Ramos (cell line): ENCODE measurements around the gene PCDHGA6.
"Not testable (repeated sequence)": the region's sequence is repeated elsewhere in the genome, so short reads cannot be mapped to it uniquely, and the experiment has no call there.

Experiments
- in situ Hi-C: fragments of 300-500 bp; cut with MboI; formaldehyde crosslinking; loops from one replicate; pipeline ENCODE4 v1.14.3; 2022; ENCODE audit warnings: low sequenced_read_pairs; ENCODE audit not compliant: unreplicated experiment

PCDHGA6 gene

GRCh38 chr5:141373673-141374317, at the start of gene PCDHGA6:
PCDHGA6 (plus strand) TSS chr5:141373891; CDS start chr5:141374084, 193 bp downstream.
- in situ Hi-C loops: no loop called here

- in situ Hi-C loops: no loop called here
Measured at GRCh38 chr5:141326088-141326854, 47.4 kb upstream of the PCDHGA6 start.

- in situ Hi-C loops: no loop called here
Measured at GRCh38 chr5:141328231-141328630, 45.5 kb upstream of the PCDHGA6 start.

- in situ Hi-C loops: no loop called here
Measured at GRCh38 chr5:141330299-141331080, 43.2 kb upstream of the PCDHGA6 start, which contains the start of gene PCDHGA1. PCDHGA1 (plus strand) TSS chr5:141330514.

- in situ Hi-C loops: not testable (repeated sequence)
Measured at GRCh38 chr5:141332571-141332970, 41.1 kb upstream of the PCDHGA6 start.

- in situ Hi-C loops: no loop called here
Measured at GRCh38 chr5:141338538-141339306, 35.0 kb upstream of the PCDHGA6 start, which contains the start of gene PCDHGA2. PCDHGA2 (plus strand) TSS chr5:141338760.

- in situ Hi-C loops: not testable (repeated sequence)
Measured at GRCh38 chr5:141340781-141341354, 32.8 kb upstream of the PCDHGA6 start.

- in situ Hi-C loops: no loop called here
Measured at GRCh38 chr5:141342773-141343172, 30.9 kb upstream of the PCDHGA6 start.

- in situ Hi-C loops: no loop called here
Measured at GRCh38 chr5:141343242-141343952, 30.3 kb upstream of the PCDHGA6 start, which contains the start of gene PCDHGA3. PCDHGA3 (plus strand) TSS chr5:141343829; CDS start chr5:141344034, 205 bp downstream.

GRCh38 chr5:141343953-141344463, 29.7 kb upstream of the PCDHGA6 start:
- in situ Hi-C loops: no loop called here

- in situ Hi-C loops: no loop called here
Measured at GRCh38 chr5:141345327-141345726, 28.4 kb upstream of the PCDHGA6 start.

- in situ Hi-C loops: not testable (repeated sequence)
Measured at GRCh38 chr5:141346017-141346416, 27.7 kb upstream of the PCDHGA6 start.

GRCh38 chr5:141349917-141350619, 23.6 kb upstream of the PCDHGA6 start, which contains the start of gene PCDHGB1:
PCDHGB1 (plus strand) TSS chr5:141350099; CDS start chr5:141350261, 162 bp downstream.
- in situ Hi-C loops: no loop called here

GRCh38 chr5:141351591-141351990, 22.1 kb upstream of the PCDHGA6 start:
- in situ Hi-C loops: no loop called here

- in situ Hi-C loops: no loop called here
Measured at GRCh38 chr5:141354900-141355469, 18.7 kb upstream of the PCDHGA6 start, which contains the start of gene PCDHGA4. PCDHGA4 (plus strand) TSS chr5:141355021; CDS start chr5:141355108, 87 bp downstream.

GRCh38 chr5:141355641-141356040, 18.1 kb upstream of the PCDHGA6 start:
- in situ Hi-C loops: no loop called here

- in situ Hi-C loops: no loop called here
Measured at GRCh38 chr5:141356133-141356532, 17.6 kb upstream of the PCDHGA6 start.

- in situ Hi-C loops: no loop called here
Measured at GRCh38 chr5:141356950-141357349, 16.7 kb upstream of the PCDHGA6 start.
